Central memory CD8-positive, alpha-beta T cell (primary cell): ENCODE results near the gene TNFSF12.
A peak's percentile ranks its signal among the peaks of the same experiment; 100 is the strongest.

Source experiments
- ATAC-seq: fragments of 150-1000 bp; cut with Tn5 transposase; replicated peaks from 2 replicates; pipeline ENCODE4 v1.10.0; 2022; ENCODE audit warnings: mild to moderate bottlenecking, moderate FRiP score, moderate number of reproducible peaks; ENCODE audit not compliant: poor library complexity, severe bottlenecking; ENCODE audit errors: extremely low read depth
- DNase-seq, 2 donors: peaks; one replicate each; pipeline ENCODE4 v3.0.0; 2021; ENCODE audit warnings: low spot score in 2 of 2
- H3K27ac Mint-ChIP-seq: one replicate; pipeline ENCODE4 v1.8.0; 2022; ENCODE audit warnings: low read depth, mild to moderate bottlenecking, moderate library complexity, mixed read lengths
- H3K27me3 Mint-ChIP-seq: one replicate; pipeline ENCODE4 v1.8.0; 2022; ENCODE audit warnings: mixed read lengths
- H3K36me3 Mint-ChIP-seq: one replicate; pipeline ENCODE4 v1.8.0; 2022; ENCODE audit warnings: mild to moderate bottlenecking, moderate library complexity, mixed read lengths; ENCODE audit not compliant: insufficient read depth
- H3K4me1 Mint-ChIP-seq: one replicate; pipeline ENCODE4 v1.8.0; 2022; ENCODE audit warnings: mixed read lengths
- H3K4me3 Mint-ChIP-seq: one replicate; pipeline ENCODE4 v1.8.0; 2022; ENCODE audit warnings: mild to moderate bottlenecking, moderate library complexity, mixed read lengths
- H3K9me3 Mint-ChIP-seq: one replicate; pipeline ENCODE4 v1.8.0; 2022; ENCODE audit warnings: mixed read lengths

Gene TNFSF12

GRCh38 chr17:7513850-7514419, 34.9 kb upstream of the TNFSF12 start:
- ATAC-seq (no peak), DNase-seq (no peak)
- no peak overlapping the region for H3K4me3 Mint-ChIP-seq
- no peaks in the 10 kb centered on the region for H3K27me3 Mint-ChIP-seq
- H3K27ac Mint-ChIP-seq, result peak overlapping the region; percentile 84
- peaks cover 8% of the 10 kb centered on the region for H3K4me1 Mint-ChIP-seq
- peaks cover 59% of the 10 kb centered on the region for H3K36me3 Mint-ChIP-seq
- no peaks in the 10 kb centered on the region for H3K9me3 Mint-ChIP-seq

GRCh38 chr17:7515911-7516610, 32.8 kb upstream of the TNFSF12 start:
- no peak for DNase-seq
- H3K4me3 Mint-ChIP-seq, result no peak overlapping the region
- peaks cover 37% of the 10 kb centered on the region for H3K36me3 Mint-ChIP-seq
- ATAC-seq, result no peak
- peaks cover 2% of the 10 kb centered on the region for H3K4me1 Mint-ChIP-seq
- H3K9me3 Mint-ChIP-seq, result no peaks in the 10 kb centered on the region
- H3K27ac Mint-ChIP-seq, result no peak overlapping the region
- H3K27me3 Mint-ChIP-seq, result no peaks in the 10 kb centered on the region

GRCh38 chr17:7523033-7523432, 25.8 kb upstream of the TNFSF12 start:
- H3K27me3 Mint-ChIP-seq, result no peaks in the 10 kb centered on the region

GRCh38 chr17:7528842-7529241, 20.0 kb upstream of the TNFSF12 start:
- H3K36me3 Mint-ChIP-seq, result peaks cover 4% of the 10 kb centered on the region
- H3K4me3 Mint-ChIP-seq, result no peak overlapping the region
- no peak for ATAC-seq
- H3K27me3 Mint-ChIP-seq, result no peaks in the 10 kb centered on the region
- DNase-seq, result no peak
- no peaks in the 10 kb centered on the region for H3K4me1 Mint-ChIP-seq
- no peaks in the 10 kb centered on the region for H3K9me3 Mint-ChIP-seq
- H3K27ac Mint-ChIP-seq, result no peak overlapping the region

More at GRCh38 chr17:7523033-7523432, 25.8 kb upstream of the TNFSF12 start:
- no peak overlapping the region for H3K4me3 Mint-ChIP-seq
- DNase-seq (peak in 1 of 2 donors; percentile 39), ATAC-seq (no peak)
- H3K9me3 Mint-ChIP-seq, result no peaks in the 10 kb centered on the region
- peaks cover 5% of the 10 kb centered on the region for H3K4me1 Mint-ChIP-seq
- no peak overlapping the region for H3K27ac Mint-ChIP-seq
- peaks cover 4% of the 10 kb centered on the region for H3K36me3 Mint-ChIP-seq

- no peak overlapping the region for H3K4me3 Mint-ChIP-seq
- no peak for DNase-seq
- H3K4me1 Mint-ChIP-seq, result no peaks in the 10 kb centered on the region
- peaks cover 4% of the 10 kb centered on the region for H3K36me3 Mint-ChIP-seq
- no peak overlapping the region for H3K27ac Mint-ChIP-seq
- H3K27me3 Mint-ChIP-seq, result no peaks in the 10 kb centered on the region
- no peaks in the 10 kb centered on the region for H3K9me3 Mint-ChIP-seq
- no peak for ATAC-seq
Observed at GRCh38 chr17:7530023-7530900, 18.6 kb upstream of the TNFSF12 start.

- H3K9me3 Mint-ChIP-seq, result no peaks in the 10 kb centered on the region
- no peak overlapping the region for H3K4me3 Mint-ChIP-seq
- peaks cover 8% of the 10 kb centered on the region for H3K27me3 Mint-ChIP-seq
- H3K36me3 Mint-ChIP-seq, result no peaks in the 10 kb centered on the region
- no peak overlapping the region for H3K27ac Mint-ChIP-seq
- ATAC-seq (no peak), DNase-seq (no peak)
- no peaks in the 10 kb centered on the region for H3K4me1 Mint-ChIP-seq
Observed at GRCh38 chr17:7538050-7538449, 10.8 kb upstream of the TNFSF12 start.

GRCh38 chr17:7538891-7539545, 9.8 kb upstream of the TNFSF12 start:
- H3K27me3 Mint-ChIP-seq, result peaks cover 8% of the 10 kb centered on the region
- DNase-seq, result no peak

GRCh38 chr17:7541074-7541621, 7.7 kb upstream of the TNFSF12 start:
- ATAC-seq (no peak), DNase-seq (no peak)
- H3K27me3 Mint-ChIP-seq, result peaks cover 8% of the 10 kb centered on the region
- H3K4me3 Mint-ChIP-seq, result no peak overlapping the region
- H3K36me3 Mint-ChIP-seq, result no peaks in the 10 kb centered on the region
- H3K9me3 Mint-ChIP-seq, result no peaks in the 10 kb centered on the region
- H3K27ac Mint-ChIP-seq, result no peak overlapping the region
- H3K4me1 Mint-ChIP-seq, result no peaks in the 10 kb centered on the region

More at GRCh38 chr17:7538891-7539545, 9.8 kb upstream of the TNFSF12 start:
- Mint-ChIP-seq H3K27ac (no peak overlapping the region), H3K4me1 (no peaks in the 10 kb centered on the region), H3K9me3 (no peaks in the 10 kb centered on the region), H3K36me3 (no peaks in the 10 kb centered on the region), H3K4me3 (no peak overlapping the region)
- no peak for ATAC-seq

GRCh38 chr17:7544911-7545310, 3.9 kb upstream of the TNFSF12 start:
- no peak for ATAC-seq
- no peak for DNase-seq
- Mint-ChIP-seq H3K9me3 (no peaks in the 10 kb centered on the region), H3K27ac (no peak overlapping the region), H3K36me3 (peaks cover 3% of the 10 kb centered on the region), H3K4me1 (peaks cover 21% of the 10 kb centered on the region), H3K4me3 (no peak overlapping the region), H3K27me3 (peaks cover 8% of the 10 kb centered on the region)

- Mint-ChIP-seq H3K4me1 (peaks cover 48% of the 10 kb centered on the region), H3K27me3 (no peaks in the 10 kb centered on the region), H3K27ac (peak overlapping the region; percentile 1), H3K4me3 (peak overlapping the region; percentile 76), H3K36me3 (peaks cover 5% of the 10 kb centered on the region), H3K9me3 (no peaks in the 10 kb centered on the region)
- ATAC-seq (peak; percentile 62), DNase-seq (no peak)
Observed at GRCh38 chr17:7549401-7550055, 670 bp downstream of the TNFSF12 start.

GRCh38 chr17:7550344-7550743, 1.5 kb downstream of the TNFSF12 start:
- Mint-ChIP-seq H3K36me3 (peaks cover 5% of the 10 kb centered on the region), H3K27ac (no peak overlapping the region), H3K9me3 (no peaks in the 10 kb centered on the region), H3K4me3 (peak overlapping the region; percentile 76), H3K27me3 (no peaks in the 10 kb centered on the region), H3K4me1 (peaks cover 52% of the 10 kb centered on the region)
- no peak for DNase-seq
- no peak for ATAC-seq

- H3K27ac Mint-ChIP-seq, result no peak overlapping the region
- no peak for DNase-seq
- H3K4me1 Mint-ChIP-seq, result peaks cover 55% of the 10 kb centered on the region
- H3K36me3 Mint-ChIP-seq, result peaks cover 5% of the 10 kb centered on the region
- no peaks in the 10 kb centered on the region for H3K27me3 Mint-ChIP-seq
- no peak for ATAC-seq
- H3K9me3 Mint-ChIP-seq, result no peaks in the 10 kb centered on the region
- H3K4me3 Mint-ChIP-seq, result peak overlapping the region; percentile 24
Observed at GRCh38 chr17:7551396-7551795, 2.5 kb downstream of the TNFSF12 start.
